IPS-NIHi11 (cell line): Measurements from ENCODE around the gene PTPRC.

Experiments
- DNase-seq: peaks from one replicate; pipeline ENCODE4 v3.0.0; 2012; ENCODE audit warnings: mixed read lengths, low spot score

PTPRC gene

DNA sequence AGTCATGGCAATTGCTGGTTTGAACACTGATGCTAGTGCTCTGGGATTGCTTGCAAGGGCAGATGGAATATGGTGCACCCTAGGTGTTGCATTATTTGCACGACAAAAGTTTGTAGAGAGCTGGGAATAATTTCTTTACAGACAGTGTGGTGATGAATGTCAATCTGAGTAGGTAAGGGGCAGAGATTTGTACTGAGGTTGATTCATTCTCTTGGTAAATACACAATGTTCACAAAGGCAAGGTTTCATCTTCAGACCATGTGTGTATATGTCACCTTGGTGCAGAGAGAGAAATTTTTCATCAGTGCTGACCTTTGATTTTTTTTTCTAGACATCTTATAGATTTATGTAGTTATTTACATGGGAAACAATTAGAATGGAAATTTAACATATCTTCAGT, 5.0 kb downstream of the PTPRC start:
- no peak for DNase-seq

DNA sequence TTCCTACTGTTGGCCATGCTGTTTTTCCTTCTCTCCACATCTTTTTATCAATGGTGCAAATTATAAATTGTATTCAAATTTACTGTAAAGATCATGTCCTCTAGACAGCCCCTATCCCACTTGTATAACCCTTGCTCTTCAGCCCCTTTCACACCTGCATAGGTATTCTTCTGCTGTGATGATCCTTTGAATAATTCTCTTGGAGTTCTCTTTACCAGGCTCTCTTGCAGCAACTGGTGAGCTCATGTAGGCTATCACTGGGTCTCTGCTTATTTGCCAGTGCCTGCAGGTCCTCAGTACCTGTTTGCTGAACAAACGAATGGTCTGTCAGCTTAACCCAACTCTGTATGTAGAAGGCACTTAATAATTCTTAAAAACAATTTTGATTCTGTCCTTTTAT, 8.2 kb downstream of the PTPRC start:
- DNase-seq: no peak

GRCh38 chr1:198648592-198648991, 9.8 kb downstream of the PTPRC start:
- no peak for DNase-seq

DNA sequence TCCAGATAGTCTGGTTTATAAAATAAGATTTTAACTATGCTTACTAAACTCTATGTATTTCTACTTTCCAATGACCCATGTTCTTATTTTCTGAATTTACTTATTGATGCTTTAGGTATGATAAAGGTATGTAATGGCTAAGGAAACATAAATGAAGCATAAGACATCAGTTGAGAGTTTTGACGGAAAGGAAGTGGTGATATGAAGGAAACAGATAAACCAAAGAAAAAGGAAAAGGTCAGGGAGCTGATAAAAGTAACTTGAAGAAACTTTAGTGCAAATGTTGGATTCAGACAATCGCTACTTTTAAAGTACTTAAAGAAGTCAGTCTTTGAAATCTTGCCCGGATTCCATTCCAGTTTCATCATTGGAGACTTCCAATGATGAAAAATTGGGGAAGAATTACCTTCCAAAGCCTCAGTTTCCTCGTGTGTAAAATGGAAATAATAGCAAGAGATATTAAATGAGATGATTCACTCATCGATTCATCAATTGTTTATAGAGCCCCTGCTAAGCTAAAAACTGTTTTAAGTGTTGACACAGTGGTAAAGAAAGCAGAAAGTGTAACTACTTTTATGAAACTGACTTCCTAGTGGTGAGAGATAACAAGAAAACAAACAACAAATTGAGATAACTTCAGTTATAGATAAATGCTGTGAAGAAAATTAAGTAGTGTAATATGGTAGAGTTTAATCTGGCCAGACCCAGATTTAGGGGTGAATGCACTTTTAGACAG, 10.6 kb downstream of the PTPRC start:
- DNase-seq: no peak

GRCh38 chr1:198649968-198650338, 11.1 kb downstream of the PTPRC start:
- DNase-seq: no peak

GRCh38 chr1:198650506-198650905, 11.7 kb downstream of the PTPRC start:
- DNase-seq: no peak

DNA sequence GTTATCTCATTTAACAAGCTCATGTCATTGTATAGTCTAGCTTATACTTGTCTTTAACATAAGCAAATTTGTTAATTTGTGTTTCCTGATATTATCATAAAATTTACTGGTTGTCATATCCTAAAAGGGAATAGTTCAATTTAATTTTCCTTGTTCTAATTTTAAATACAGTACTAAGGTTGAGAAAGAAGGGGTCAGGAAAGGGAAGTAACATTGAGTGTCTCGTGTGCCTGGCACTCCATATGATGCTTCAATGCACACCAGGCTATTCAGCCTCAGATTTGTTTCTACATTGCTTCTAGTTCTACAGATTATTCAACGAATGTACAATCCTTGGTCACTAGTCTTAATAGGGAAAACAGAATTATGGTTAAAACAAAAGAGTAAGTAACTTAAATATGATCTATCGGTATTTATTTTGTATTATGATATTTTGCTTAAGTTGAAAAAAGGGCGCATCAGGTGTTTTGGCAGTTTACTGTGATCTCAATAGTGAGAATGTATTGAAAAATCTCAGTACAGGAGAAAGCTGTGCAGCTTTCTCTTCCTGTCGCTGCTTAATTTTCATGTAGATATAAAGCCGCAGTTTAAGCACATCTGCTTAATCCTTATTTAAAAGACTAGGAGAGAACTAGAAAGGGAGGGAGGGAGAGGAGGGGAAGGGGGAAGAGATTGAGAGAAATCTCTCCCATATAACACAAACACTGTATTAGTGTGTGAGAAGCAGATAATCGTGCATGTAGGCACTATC, 13.0 kb downstream of the PTPRC start:
- no peak for DNase-seq

DNA sequence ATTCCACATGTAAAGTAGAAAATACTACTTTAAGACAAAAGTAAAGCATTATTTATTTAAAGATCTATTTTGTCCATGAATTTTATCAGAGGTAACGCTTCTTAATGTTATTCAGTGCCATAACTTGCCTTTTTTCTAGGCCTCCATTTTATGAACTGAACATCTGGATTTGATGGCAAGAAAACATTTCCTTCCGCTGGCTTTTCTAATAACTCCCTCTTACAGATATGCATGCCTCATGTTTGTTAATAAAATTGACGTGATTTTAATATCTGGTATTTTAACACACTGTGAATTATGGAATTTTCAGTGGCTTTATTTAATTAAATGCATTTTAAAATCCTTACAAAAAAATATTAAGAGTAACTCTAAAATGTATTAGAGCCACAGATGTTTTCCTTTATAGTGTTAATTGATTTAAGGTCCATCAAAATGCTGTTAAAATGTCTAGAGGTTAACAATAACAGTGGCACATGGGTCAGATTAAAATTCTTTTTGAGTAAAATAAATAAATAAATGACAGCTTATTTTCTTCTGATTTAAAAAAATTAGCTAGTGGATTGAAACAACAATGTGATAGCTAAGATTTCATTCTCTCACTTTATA, 15.1 kb downstream of the PTPRC start:
- DNase-seq: no peak

DNA sequence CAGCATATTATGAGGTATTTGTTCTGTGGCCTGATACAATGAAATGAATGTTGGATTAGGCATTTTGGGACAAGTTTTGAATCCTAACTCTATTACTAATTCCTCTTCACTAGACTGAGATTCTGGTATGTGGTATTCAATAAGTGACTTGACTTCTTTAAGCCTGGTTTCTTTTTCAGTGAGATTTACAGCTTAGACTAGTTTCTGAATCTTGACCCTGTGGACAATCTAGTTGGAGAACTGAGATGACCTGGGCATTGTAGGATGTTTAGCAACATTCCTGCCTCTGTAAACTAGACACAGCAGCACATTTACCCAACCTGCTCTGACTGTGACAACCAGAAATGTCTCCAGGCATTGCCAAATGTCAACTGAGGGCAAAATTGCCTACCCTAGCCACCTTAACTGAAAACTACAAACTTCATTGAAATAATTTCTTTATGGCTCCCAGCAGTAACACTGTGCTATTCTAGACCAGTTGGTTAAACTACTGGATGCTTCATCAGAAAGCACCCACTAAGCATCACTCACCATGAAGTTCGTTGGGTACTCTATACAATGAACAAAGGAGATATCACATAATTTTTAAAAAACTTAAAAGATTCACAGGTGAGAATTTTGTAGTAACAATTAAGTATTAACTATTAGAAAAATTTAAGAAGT, 16.8 kb downstream of the PTPRC start:
- no peak for DNase-seq

- DNase-seq: no peak
Observed at GRCh38 chr1:198656500-198656932, 17.7 kb downstream of the PTPRC start.

GRCh38 chr1:198657550-198658064, 18.8 kb downstream of the PTPRC start:
- DNase-seq: no peak

- DNase-seq: no peak
Observed at GRCh38 chr1:198660341-198661261, 21.8 kb downstream of the PTPRC start.

DNA sequence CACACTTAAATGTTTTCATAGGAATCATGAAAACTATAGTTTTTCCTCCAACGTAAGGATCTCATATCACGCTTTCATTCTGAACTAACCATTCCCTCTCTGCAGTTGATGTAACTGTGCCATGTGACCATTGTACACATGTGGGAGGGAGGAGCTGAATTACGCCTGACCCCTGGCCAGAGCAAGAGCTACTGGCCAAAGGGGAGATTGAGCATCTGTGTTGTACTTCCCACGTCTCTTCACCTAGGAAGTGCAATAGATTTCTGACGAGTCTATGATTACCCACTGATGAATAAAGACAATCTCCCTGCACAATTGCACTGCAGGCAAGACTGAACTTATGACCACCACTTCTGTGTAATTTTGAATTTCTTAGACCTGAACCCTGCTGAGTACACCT, 24.0 kb downstream of the PTPRC start:
- no peak for DNase-seq

DNA sequence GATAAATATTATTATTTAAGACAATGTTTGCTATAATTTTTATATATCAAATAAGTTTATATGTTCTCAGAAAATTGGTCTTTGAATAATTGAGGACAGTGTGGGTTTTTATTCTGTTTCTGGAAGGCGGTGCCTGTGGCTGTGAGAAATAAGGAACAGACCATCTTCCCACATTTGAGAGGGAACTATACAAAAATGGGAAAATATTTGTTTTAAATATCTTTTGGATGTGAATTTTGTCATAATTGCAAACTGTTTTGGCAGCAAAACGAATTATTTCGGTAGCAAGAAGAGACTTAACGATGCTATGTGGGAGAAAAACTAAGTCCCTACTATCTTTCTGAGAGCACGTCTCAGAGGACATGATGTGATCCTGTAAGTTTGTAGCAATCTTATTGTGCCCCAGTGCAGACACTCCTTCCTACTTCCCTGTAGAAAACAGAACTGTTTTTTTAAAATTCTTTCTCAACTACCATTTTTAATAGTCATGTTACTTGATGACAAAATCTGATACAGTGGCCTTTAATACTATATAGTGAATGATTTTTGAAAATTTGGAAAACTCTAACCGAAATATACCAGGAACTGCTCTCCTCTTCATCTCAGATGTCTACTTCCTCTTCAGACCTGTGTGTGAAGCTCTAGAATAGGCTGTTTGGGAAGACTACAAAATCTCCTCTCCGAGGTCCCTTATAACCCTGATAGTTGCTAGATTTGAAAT, 25.4 kb downstream of the PTPRC start:
- DNase-seq: no peak

DNA sequence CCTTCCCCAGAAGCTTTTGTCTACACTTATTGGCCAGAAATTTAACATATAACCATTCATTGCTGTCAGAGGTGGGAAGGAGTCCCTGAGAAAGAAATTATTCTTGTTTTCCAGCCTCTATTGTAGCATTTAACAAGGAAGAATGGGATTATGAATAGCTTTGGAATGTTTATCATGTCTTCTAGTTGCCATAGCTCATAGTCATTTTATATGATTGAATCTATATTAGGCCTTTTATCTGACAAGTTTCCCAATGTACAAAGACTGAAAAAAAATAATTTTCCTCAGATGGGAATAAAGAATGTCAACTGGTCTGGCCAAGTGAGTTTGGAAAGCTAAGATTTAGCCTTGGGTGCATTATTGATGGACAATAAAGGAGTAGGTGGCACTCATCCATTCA, 28.3 kb downstream of the PTPRC start:
- DNase-seq: no peak

DNA sequence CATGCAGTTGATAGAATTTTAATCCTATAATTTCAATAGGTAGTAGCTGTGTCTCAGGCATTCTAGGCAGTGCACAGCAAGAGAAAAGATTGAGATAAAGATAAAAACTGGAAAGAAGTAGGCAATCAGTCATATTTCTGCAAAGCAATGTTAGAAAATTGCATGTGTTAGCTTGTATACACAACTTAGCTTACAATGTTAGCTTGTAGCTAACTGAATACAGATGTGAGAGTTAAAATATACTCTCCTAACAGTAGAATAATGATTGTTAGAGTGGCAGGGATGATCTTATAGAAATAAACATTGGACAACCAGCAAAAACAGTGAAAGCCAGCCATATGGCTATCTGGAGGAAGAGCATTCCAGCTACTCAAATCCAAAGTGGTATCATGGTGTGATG, 29.0 kb downstream of the PTPRC start:
- DNase-seq: no peak

GRCh38 chr1:198669023-198669698, 30.3 kb downstream of the PTPRC start:
- DNase-seq: no peak

GRCh38 chr1:198669771-198670170, 30.9 kb downstream of the PTPRC start:
- DNase-seq: no peak

GRCh38 chr1:198671136-198671535, 32.3 kb downstream of the PTPRC start:
- no peak for DNase-seq

DNA sequence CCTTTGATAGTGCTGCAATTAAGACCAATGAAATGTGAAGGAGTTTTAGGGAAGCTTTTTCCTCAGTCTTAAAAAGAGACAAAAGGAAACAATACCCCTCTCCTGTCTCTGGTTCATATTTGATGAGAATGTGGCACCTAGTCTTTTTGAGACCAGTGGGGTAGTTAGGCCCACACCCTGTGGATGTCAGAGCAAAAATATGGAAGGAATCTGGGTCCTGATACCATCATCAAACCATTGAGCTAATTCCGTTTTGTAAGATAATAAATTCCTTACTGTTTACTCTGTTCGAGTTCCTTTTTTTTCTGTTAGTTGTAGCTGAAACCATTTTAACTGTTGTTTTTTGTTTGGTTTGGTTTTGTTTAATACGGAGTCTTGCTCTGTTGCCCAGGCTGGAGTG, 33.3 kb downstream of the PTPRC start:
- DNase-seq: no peak
